Parathyroid adenoma (tissue), 2 donors: ENCODE measurements around the gene IZUMO4.

ENCODE experiments used
- H2AFZ ChIP-seq: fragments of 300-600 bp; sonication (generic); one replicate; pipeline ENCODE4 v1.7.0; 2017; ENCODE audit warnings: antibody characterized with exemption, mild to moderate bottlenecking
- H3K27ac ChIP-seq: fragments of 300-600 bp; sonication (generic); one replicate; pipeline ENCODE4 v1.7.0; 2017
- H3K27me3 ChIP-seq: fragments of 300-600 bp; sonication (generic); one replicate; pipeline ENCODE4 v1.7.0; 2017; ENCODE audit warnings: low read length; ENCODE audit not compliant: control insufficient read depth, insufficient read depth
- H3K36me3 ChIP-seq: fragments of 300-600 bp; sonication (generic); one replicate; pipeline ENCODE4 v1.7.0; 2017; ENCODE audit warnings: low read length; ENCODE audit not compliant: control insufficient read depth, insufficient read depth
- H3K4me1 ChIP-seq: fragments of 300-600 bp; sonication (generic); one replicate; pipeline ENCODE4 v1.7.0; 2017; ENCODE audit warnings: control low read depth
- H3K4me2 ChIP-seq: fragments of 300-600 bp; sonication (generic); one replicate; pipeline ENCODE4 v1.7.0; 2017; ENCODE audit warnings: low read length
- H3K4me3 ChIP-seq: fragments of 300-600 bp; sonication (generic); one replicate; pipeline ENCODE4 v1.7.0; 2017; ENCODE audit warnings: low read depth, low read length
- H3K79me2 ChIP-seq: fragments of 300-600 bp; sonication (generic); one replicate; pipeline ENCODE4 v1.7.0; 2017; ENCODE audit warnings: control low read depth
- H3K9ac ChIP-seq: fragments of 300-600 bp; sonication (generic); one replicate; pipeline ENCODE4 v1.7.0; 2017; ENCODE audit warnings: mild to moderate bottlenecking
- H3K9me3 ChIP-seq: fragments of 300-600 bp; sonication (generic); one replicate; pipeline ENCODE4 v1.7.0; 2017; ENCODE audit warnings: low read length; ENCODE audit not compliant: control insufficient read depth
- TF ChIP-seq, protein P1 (sequence below): fragments of 300-600 bp; sonication (generic); IDR thresholded peaks from one replicate; pipeline ENCODE4 v1.7.0; 2017; ENCODE audit warnings: antibody characterized with exemption, mild to moderate bottlenecking
- donor health status: primary hyperparathyroidism.

The IZUMO4 gene

DNA sequence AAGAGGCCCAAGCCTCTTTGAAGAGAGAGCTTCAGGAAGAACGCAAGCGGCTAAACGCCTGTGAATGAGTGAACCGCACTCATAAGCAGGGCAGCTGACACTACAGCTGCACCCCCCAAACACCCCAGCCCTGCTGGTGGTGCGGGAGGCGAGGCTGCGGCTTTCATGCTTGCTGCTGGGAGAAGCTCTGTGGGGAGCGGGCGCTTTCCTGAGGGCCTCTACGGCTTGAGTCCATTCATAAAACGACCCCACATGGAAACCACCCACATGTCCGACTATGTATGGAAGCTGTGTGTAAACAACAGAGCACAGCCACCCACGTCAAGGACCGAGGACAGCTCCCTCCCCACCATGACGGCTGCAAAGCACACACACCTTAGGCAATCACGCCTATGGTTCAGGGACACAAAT, 49.1 kb downstream of the IZUMO4 start:
- H3K36me3 ChIP-seq = no peaks in the 10 kb centered on the region
- no peaks in the 10 kb centered on the region for H3K27me3 ChIP-seq
- no peak overlapping the region for H2AFZ ChIP-seq
- H3K9me3 ChIP-seq = no peaks in the 10 kb centered on the region
- H3K4me3 ChIP-seq = no peak overlapping the region
- no peak overlapping the region for H3K9ac ChIP-seq
- TF ChIP-seq, protein P1, sequence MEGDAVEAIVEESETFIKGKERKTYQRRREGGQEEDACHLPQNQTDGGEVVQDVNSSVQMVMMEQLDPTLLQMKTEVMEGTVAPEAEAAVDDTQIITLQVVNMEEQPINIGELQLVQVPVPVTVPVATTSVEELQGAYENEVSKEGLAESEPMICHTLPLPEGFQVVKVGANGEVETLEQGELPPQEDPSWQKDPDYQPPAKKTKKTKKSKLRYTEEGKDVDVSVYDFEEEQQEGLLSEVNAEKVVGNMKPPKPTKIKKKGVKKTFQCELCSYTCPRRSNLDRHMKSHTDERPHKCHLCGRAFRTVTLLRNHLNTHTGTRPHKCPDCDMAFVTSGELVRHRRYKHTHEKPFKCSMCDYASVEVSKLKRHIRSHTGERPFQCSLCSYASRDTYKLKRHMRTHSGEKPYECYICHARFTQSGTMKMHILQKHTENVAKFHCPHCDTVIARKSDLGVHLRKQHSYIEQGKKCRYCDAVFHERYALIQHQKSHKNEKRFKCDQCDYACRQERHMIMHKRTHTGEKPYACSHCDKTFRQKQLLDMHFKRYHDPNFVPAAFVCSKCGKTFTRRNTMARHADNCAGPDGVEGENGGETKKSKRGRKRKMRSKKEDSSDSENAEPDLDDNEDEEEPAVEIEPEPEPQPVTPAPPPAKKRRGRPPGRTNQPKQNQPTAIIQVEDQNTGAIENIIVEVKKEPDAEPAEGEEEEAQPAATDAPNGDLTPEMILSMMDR = no peak
- H3K4me1 ChIP-seq = peaks cover 12% of the 10 kb centered on the region
- peaks cover 84% of the 10 kb centered on the region for H3K79me2 ChIP-seq
- H3K27ac ChIP-seq = no peak overlapping the region
- H3K4me2 ChIP-seq = no peak overlapping the region

DNA sequence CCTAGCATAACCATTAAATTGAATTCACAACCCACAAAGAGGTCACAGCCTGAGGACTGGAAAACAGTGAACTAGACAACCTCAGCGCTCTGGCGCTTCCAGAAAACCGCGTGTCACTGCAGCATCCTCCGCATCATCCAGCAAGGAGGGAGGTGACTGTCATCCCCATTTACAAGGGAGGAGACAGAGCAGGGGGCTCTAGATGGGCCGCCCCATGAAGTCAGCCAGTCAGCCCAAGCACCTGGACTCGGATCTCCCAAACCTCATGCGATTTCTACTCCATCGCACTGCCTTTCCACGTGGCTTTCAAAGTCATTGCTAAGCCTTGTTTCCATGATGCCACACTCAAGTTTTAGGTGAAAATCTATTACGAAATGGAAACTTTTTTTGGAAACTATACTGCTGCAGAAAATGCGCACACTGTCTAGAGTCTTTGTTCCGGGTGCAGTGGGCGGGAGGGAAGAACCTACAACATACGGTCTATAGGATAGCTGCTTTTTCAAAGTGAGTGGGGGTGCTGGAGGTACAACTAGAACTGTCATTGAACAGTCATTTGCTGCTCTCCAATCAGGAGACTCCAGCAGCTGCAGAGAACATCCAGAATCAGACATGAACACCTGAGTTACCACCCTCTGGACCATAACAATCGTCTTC, 51.9 kb downstream of the IZUMO4 start:
- H3K4me1 ChIP-seq = peaks cover 12% of the 10 kb centered on the region
- H3K9ac ChIP-seq = no peak overlapping the region
- no peaks in the 10 kb centered on the region for H3K9me3 ChIP-seq
- H3K27ac ChIP-seq = no peak overlapping the region
- H3K79me2 ChIP-seq = peaks cover 63% of the 10 kb centered on the region
- no peaks in the 10 kb centered on the region for H3K36me3 ChIP-seq
- H3K4me3 ChIP-seq = no peak overlapping the region
- H3K4me2 ChIP-seq = no peak overlapping the region
- TF ChIP-seq, protein P1 = no peak
- H2AFZ ChIP-seq = no peak overlapping the region
- H3K27me3 ChIP-seq = no peaks in the 10 kb centered on the region
